Left ventricle myocardium inferior (tissue), 1 donor: ENCODE data around the gene TRIOBP. TPM values are rescaled to one million over a fixed set of nuclear protein-coding genes. Genes with fewer than 3 reads are reported as not detected.

ENCODE experiments used
- DNase-seq: peaks from one replicate; pipeline ENCODE4 v3.0.0-alpha.2; 2020
- H3K27ac ChIP-seq: fragments of 200-600 bp; replicated peaks from 2 replicates; pipeline ENCODE4 v1.8.0; 2021
- H3K27me3 ChIP-seq: fragments of 200-600 bp; 2 replicates; pipeline ENCODE4 v1.8.0; 2021; ENCODE audit warnings: low read depth
- H3K36me3 ChIP-seq: fragments of 200-600 bp; 2 replicates; pipeline ENCODE4 v1.8.0; 2021
- H3K4me1 ChIP-seq: fragments of 200-600 bp; 2 replicates; pipeline ENCODE4 v1.8.0; 2021
- H3K4me3 ChIP-seq: fragments of 200-600 bp; 2 replicates; pipeline ENCODE4 v1.8.0; 2021; ENCODE audit warnings: mild to moderate bottlenecking, moderate library complexity
- H3K9me3 ChIP-seq: fragments of 200-600 bp; replicated peaks from 2 replicates; pipeline ENCODE4 v1.8.0; 2021
- CTCF ChIP-seq: fragments of 200-600 bp; IDR thresholded peaks from 2 replicates; pipeline ENCODE4 v1.8.0; 2021; ENCODE audit warnings: antibody characterized with exemption, mild to moderate bottlenecking, borderline replicate concordance
- intact Hi-C: fragments of 100-400 bp; cut with micrococcal nuclease; formaldehyde crosslinking; loops from one replicate; pipeline ENCODE4 v1.11.0; 2022
- total RNA-seq: library from RNA; stranded (reverse); fragmentation: NEBNext Ultra II Directional; extraction: Animal tissue kit (Norgen Biotek cat#: 25700); gene quantifications from one replicate; pipeline ENCODE4 v1.2.1, GENCODE V29; 2021
- donor health status: DM: no; HTN: yes; CAD: no; lungs with severe emphysema.

TRIOBP gene
- total RNA-seq, 1 donor from 2014 or later, result 86.5 TPM

DNA sequence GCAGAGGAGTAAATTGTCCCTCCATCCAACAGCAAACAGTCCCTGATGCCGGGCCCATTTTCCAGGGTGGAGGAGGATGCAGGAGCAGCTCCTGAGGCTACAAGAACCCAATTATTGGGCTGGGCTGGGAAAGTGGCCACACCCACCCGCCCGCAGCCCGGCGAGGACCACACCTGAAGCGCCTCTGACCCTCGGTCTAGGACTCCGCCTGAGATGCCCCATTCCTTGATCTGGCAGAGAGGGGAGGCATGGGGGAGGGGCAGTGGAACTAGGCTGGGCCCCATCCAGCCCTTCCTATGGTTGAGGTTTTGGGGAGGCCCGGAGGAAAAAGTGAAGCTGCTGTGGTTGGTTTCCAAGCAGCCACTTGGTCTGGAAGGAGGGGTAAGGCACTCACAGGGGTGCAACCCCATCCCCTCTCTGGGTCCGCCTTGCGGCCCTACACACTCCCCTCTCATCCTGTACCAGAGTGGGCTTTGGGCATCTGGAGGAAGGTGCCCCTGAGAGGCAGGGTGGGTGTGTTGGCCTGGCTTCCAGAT, 23.9 kb upstream of the TRIOBP start:
- peaks cover 54% of the 10 kb centered on the region for H3K4me1 ChIP-seq
- TF ChIP-seq CTCF, result no peak

GRCh38 chr22:37674248-37674647, 22.6 kb upstream of the TRIOBP start:
- peaks cover 66% of the 10 kb centered on the region for H3K4me1 ChIP-seq
- TF ChIP-seq CTCF, result no peak

More for the DNA sequence above, 23.9 kb upstream of the TRIOBP start:
- DNase-seq, result no peak
- H3K27ac ChIP-seq, result peak overlapping the region; percentile 98
- H3K27me3 ChIP-seq, result no peaks in the 10 kb centered on the region
- peaks cover 4% of the 10 kb centered on the region for H3K36me3 ChIP-seq
- H3K4me3 ChIP-seq, result no peak overlapping the region
- no peaks in the 10 kb centered on the region for H3K9me3 ChIP-seq
- intact Hi-C loops, result no loop called here

DNA sequence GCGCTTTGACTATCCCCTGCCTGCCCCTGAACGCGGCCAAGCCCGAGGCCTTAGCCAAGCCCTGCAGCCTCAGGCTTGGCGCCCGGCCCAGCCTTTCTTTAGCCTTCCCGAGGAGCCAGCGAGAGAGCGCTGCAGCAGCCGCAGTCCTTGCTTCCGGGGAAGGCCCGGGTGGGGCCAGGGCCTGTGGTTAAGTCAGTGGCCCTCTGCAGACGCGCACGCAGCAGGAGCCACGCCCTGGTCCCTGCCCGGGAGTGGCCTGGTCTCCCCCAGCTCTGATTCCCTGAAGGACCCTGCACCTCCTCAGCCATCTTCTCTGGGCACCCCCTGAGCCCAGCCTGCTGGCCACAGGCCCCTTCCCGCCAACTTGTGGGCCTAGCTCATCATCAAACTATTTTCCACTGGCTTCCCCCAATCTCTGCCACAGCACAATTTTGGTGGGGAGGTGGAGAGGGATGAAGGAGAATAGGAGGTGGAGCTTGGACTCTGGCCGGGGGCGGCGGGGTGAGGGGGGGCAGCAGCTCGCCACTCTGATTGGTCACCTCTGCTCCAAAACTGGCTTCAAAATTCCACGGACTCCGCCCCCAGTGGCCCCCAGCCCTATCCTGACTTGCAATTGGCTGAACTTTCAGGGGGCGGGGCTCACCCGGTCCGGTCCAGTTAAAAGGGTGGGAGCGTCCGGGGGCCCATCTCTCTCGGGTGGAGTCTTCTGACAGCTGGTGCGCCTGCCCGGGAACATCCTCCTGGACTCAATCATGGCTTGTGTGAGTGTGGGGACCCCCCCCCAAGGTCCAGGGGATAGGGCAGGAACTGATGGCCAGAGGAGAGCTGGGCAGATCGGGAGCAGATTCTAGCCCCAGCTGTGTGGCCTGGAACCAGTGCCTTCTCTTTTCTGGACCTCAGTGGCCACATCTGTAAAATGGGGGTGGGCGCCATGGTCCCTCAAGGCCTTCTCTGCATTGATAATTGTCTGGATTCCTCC, 21.6 kb upstream of the TRIOBP start, which contains the start of gene LGALS1:
LGALS1 (plus strand) TSS at position 686 of the 979 bp plus-strand sequence; CDS start at position 753, 67 bp downstream.
- Histone ChIP-seq H3K27me3 (no peaks in the 10 kb centered on the region), H3K36me3 (peaks cover 24% of the 10 kb centered on the region), H3K4me3 (peak within 1 kb of the TSS; percentile 78), H3K9me3 (no peaks in the 10 kb centered on the region), H3K4me1 (peaks cover 70% of the 10 kb centered on the region), H3K27ac (peak within 1 kb of the TSS; percentile 98)
- DNase-seq, result peak; percentile 98
- TF ChIP-seq CTCF, result peak; percentile 44
- intact Hi-C loops, result no loop called here

More at GRCh38 chr22:37674248-37674647, 22.6 kb upstream of the TRIOBP start:
- H3K4me3 ChIP-seq, result peak overlapping the region; percentile 78
- peaks cover 17% of the 10 kb centered on the region for H3K36me3 ChIP-seq
- H3K9me3 ChIP-seq, result no peaks in the 10 kb centered on the region
- intact Hi-C loops, result no loop called here
- DNase-seq, result no peak
- no peaks in the 10 kb centered on the region for H3K27me3 ChIP-seq
- peak overlapping the region; percentile 98 for H3K27ac ChIP-seq

- DNase-seq, result peak; percentile 68
- Histone ChIP-seq H3K36me3 (peaks cover 24% of the 10 kb centered on the region), H3K27me3 (no peaks in the 10 kb centered on the region), H3K4me1 (peaks cover 75% of the 10 kb centered on the region), H3K9me3 (no peaks in the 10 kb centered on the region), H3K27ac (peak overlapping the region; percentile 98), H3K4me3 (peak overlapping the region; percentile 78)
- intact Hi-C loops, result no loop called here
- TF ChIP-seq CTCF, result no peak
These were observed 20.7 kb upstream of the TRIOBP start for GRCh38 chr22:37675930-37676735.
